ENCODE measurements around the gene VILL. TPM values are rescaled to one million over a fixed set of nuclear protein-coding genes. Genes with fewer than 3 reads are reported as not detected.

The VILL gene
- total and polyA plus RNA-seq, 2 of the 8 experiments (the other 6 are each of a cell fraction or from before 2014, with no cell fraction given) = 4.1 to 4.2 TPM

DNA sequence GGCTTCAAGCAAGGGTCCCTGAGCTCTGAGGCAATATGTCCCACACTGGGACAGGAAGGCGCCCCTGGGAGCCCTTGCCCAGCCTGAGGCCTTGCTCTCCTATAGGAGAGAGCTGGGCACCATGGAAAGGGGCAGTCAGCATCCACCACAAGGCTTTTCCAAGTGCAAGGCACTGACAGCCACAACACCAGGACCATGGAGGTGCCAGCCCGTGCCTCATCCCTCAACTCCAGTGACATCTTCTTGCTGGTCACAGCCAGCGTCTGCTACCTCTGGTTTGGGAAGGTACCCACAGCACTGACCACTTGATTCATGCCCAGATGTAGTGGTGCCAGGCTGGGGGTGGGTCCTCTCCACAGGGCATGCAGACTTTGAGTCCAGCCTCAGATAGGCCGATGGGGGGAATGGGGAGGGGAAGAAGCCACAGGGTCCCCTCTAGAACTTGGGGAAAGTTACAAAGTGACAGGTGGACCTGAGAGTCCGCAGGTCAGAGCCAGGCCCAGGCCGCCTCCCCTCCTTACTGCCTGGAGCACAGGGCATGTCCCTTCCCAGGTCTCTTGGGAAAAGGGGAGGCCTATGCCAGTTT lies 11.8 kb downstream of the VILL start (continued):
- TF ChIP-seq, protein P1, sequence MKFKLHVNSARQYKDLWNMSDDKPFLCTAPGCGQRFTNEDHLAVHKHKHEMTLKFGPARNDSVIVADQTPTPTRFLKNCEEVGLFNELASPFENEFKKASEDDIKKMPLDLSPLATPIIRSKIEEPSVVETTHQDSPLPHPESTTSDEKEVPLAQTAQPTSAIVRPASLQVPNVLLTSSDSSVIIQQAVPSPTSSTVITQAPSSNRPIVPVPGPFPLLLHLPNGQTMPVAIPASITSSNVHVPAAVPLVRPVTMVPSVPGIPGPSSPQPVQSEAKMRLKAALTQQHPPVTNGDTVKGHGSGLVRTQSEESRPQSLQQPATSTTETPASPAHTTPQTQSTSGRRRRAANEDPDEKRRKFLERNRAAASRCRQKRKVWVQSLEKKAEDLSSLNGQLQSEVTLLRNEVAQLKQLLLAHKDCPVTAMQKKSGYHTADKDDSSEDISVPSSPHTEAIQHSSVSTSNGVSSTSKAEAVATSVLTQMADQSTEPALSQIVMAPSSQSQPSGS (IDR thresholded peaks at IDR 0.05; ENCODE audit: low read length) = no peak
- TF ChIP-seq, protein P2, sequence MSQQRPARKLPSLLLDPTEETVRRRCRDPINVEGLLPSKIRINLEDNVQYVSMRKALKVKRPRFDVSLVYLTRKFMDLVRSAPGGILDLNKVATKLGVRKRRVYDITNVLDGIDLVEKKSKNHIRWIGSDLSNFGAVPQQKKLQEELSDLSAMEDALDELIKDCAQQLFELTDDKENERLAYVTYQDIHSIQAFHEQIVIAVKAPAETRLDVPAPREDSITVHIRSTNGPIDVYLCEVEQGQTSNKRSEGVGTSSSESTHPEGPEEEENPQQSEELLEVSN (IDR thresholded peaks at IDR 0.05) = no peak
- no peak for TF ChIP-seq SP4 (IDR thresholded peaks at IDR 0.05; ENCODE audit: low read length)
- TF ChIP-seq, protein P3, sequence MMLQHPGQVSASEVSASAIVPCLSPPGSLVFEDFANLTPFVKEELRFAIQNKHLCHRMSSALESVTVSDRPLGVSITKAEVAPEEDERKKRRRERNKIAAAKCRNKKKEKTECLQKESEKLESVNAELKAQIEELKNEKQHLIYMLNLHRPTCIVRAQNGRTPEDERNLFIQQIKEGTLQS (IDR thresholded peaks at IDR 0.05; ENCODE audit: insufficient read depth, low read depth, low read length) = no peak
- TF ChIP-seq, protein P4, sequence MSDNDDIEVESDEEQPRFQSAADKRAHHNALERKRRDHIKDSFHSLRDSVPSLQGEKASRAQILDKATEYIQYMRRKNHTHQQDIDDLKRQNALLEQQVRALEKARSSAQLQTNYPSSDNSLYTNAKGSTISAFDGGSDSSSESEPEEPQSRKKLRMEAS (IDR thresholded peaks at IDR 0.05) = no peak
- no peak for TF ChIP-seq TBP (IDR thresholded peaks at IDR 0.05; ENCODE audit: low read depth, low read length)
